ENCODE data around the gene FOXD1. TPM values are rescaled to one million over a fixed set of nuclear protein-coding genes. Genes with fewer than 3 reads are reported as not detected.

Gene FOXD1
- total and polyA plus RNA-seq, 2 of the 8 experiments (the other 6 are each of a cell fraction or from before 2014, with no cell fraction given) = 0.11 to 1.1 TPM

DNA sequence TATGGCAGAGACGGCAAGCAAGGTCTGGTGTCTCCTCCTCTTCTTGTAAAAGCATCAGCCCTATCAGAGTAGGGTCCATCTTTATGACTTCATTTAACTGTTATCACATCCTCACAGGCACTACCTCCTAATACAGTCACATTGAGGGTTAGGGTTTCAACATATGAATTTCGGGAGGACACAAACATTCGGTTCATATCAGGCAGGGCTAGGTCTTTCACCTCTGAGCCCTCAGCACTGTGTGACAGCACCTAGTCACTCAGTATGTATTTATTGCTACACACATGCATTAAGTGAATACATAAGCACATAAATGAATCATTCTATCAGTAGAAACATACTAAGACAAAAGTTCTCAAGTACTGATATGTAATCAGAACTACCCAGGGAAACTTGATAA, 40.2 kb upstream of the FOXD1 start (continued):
- TF ChIP-seq, protein P1, sequence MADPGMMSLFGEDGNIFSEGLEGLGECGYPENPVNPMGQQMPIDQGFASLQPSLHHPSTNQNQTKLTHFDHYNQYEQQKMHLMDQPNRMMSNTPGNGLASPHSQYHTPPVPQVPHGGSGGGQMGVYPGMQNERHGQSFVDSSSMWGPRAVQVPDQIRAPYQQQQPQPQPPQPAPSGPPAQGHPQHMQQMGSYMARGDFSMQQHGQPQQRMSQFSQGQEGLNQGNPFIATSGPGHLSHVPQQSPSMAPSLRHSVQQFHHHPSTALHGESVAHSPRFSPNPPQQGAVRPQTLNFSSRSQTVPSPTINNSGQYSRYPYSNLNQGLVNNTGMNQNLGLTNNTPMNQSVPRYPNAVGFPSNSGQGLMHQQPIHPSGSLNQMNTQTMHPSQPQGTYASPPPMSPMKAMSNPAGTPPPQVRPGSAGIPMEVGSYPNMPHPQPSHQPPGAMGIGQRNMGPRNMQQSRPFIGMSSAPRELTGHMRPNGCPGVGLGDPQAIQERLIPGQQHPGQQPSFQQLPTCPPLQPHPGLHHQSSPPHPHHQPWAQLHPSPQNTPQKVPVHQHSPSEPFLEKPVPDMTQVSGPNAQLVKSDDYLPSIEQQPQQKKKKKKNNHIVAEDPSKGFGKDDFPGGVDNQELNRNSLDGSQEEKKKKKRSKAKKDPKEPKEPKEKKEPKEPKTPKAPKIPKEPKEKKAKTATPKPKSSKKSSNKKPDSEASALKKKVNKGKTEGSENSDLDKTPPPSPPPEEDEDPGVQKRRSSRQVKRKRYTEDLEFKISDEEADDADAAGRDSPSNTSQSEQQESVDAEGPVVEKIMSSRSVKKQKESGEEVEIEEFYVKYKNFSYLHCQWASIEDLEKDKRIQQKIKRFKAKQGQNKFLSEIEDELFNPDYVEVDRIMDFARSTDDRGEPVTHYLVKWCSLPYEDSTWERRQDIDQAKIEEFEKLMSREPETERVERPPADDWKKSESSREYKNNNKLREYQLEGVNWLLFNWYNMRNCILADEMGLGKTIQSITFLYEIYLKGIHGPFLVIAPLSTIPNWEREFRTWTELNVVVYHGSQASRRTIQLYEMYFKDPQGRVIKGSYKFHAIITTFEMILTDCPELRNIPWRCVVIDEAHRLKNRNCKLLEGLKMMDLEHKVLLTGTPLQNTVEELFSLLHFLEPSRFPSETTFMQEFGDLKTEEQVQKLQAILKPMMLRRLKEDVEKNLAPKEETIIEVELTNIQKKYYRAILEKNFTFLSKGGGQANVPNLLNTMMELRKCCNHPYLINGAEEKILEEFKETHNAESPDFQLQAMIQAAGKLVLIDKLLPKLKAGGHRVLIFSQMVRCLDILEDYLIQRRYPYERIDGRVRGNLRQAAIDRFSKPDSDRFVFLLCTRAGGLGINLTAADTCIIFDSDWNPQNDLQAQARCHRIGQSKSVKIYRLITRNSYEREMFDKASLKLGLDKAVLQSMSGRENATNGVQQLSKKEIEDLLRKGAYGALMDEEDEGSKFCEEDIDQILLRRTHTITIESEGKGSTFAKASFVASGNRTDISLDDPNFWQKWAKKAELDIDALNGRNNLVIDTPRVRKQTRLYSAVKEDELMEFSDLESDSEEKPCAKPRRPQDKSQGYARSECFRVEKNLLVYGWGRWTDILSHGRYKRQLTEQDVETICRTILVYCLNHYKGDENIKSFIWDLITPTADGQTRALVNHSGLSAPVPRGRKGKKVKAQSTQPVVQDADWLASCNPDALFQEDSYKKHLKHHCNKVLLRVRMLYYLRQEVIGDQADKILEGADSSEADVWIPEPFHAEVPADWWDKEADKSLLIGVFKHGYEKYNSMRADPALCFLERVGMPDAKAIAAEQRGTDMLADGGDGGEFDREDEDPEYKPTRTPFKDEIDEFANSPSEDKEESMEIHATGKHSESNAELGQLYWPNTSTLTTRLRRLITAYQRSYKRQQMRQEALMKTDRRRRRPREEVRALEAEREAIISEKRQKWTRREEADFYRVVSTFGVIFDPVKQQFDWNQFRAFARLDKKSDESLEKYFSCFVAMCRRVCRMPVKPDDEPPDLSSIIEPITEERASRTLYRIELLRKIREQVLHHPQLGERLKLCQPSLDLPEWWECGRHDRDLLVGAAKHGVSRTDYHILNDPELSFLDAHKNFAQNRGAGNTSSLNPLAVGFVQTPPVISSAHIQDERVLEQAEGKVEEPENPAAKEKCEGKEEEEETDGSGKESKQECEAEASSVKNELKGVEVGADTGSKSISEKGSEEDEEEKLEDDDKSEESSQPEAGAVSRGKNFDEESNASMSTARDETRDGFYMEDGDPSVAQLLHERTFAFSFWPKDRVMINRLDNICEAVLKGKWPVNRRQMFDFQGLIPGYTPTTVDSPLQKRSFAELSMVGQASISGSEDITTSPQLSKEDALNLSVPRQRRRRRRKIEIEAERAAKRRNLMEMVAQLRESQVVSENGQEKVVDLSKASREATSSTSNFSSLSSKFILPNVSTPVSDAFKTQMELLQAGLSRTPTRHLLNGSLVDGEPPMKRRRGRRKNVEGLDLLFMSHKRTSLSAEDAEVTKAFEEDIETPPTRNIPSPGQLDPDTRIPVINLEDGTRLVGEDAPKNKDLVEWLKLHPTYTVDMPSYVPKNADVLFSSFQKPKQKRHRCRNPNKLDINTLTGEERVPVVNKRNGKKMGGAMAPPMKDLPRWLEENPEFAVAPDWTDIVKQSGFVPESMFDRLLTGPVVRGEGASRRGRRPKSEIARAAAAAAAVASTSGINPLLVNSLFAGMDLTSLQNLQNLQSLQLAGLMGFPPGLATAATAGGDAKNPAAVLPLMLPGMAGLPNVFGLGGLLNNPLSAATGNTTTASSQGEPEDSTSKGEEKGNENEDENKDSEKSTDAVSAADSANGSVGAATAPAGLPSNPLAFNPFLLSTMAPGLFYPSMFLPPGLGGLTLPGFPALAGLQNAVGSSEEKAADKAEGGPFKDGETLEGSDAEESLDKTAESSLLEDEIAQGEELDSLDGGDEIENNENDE (IDR thresholded peaks at IDR 0.05; ENCODE audit: insufficient replicate concordance, low read length) = no peak
- no peak for TF ChIP-seq CEBPB (IDR thresholded peaks at IDR 0.05; ENCODE audit: low read depth, low read length)
- TF ChIP-seq JUND (IDR thresholded peaks at IDR 0.05; ENCODE audit: low read length) = no peak
- no peak for TF ChIP-seq TAF7 (optimal IDR thresholded peaks at IDR 0.05; ENCODE audit: borderline replicate concordance, low read depth, low read length)

Measured in H1 (cell line).